GM13976 (cell line): ENCODE data around the gene CD34.

Experiments
- DNase-seq: peaks from one replicate; pipeline ENCODE4 v3.0.0; 2012; ENCODE audit warnings: low spot score
- CTCF ChIP-seq: IDR thresholded peaks from 2 replicates; pipeline ENCODE4 v1.5.1; 2012; ENCODE audit warnings: borderline replicate concordance, mild to moderate bottlenecking; ENCODE audit not compliant: insufficient read depth; ENCODE audit errors: extremely low read depth, missing control alignments, control extremely low read depth
- in situ Hi-C: fragments of 300-500 bp; cut with MboI; formaldehyde crosslinking; loops from one replicate; pipeline ENCODE4 v1.12.0; 2022; ENCODE audit warnings: low sequenced_read_pairs, mixed read lengths, inconsistent platforms; ENCODE audit not compliant: unreplicated experiment

Gene CD34

GRCh38 chr1:207872621-207873020, 38.3 kb downstream of the CD34 start:
- TF ChIP-seq CTCF, result no peak
- DNase-seq, result no peak
- in situ Hi-C loops, result no loop called here

- DNase-seq, result no peak
- TF ChIP-seq CTCF, result no peak
- in situ Hi-C loops, result no loop called here
Measured at GRCh38 chr1:207871117-207871649, 39.7 kb downstream of the CD34 start.

- DNase-seq, result no peak
- in situ Hi-C loops, result no loop called here
- no peak for TF ChIP-seq CTCF
Measured at GRCh38 chr1:207870306-207871031, 40.5 kb downstream of the CD34 start.

DNA sequence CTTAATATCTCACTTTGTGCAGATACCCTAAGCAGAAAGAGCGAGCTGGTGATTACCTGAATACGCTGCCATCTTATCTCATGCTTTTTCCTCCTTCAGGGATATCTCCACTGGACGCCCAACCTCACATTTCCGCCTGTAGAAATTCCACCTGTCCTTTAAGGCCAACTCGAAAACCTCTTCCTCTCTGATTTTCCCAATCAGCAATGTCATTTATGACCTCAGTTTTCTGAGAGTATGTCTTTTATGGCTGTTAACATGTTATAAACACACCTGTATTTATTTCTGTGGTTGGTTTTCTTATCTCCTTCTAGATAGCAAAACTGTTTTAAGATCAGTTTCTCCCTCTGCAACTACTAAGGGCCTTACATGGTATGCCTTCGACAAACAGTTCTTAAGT, 41.1 kb downstream of the CD34 start:
- in situ Hi-C loops, result loop anchor here (5.0 kb wide), 1 partner anchor 38 kb away; no protein-coding TSS in a partner anchor
- no peak for DNase-seq
- TF ChIP-seq CTCF, result no peak

DNA sequence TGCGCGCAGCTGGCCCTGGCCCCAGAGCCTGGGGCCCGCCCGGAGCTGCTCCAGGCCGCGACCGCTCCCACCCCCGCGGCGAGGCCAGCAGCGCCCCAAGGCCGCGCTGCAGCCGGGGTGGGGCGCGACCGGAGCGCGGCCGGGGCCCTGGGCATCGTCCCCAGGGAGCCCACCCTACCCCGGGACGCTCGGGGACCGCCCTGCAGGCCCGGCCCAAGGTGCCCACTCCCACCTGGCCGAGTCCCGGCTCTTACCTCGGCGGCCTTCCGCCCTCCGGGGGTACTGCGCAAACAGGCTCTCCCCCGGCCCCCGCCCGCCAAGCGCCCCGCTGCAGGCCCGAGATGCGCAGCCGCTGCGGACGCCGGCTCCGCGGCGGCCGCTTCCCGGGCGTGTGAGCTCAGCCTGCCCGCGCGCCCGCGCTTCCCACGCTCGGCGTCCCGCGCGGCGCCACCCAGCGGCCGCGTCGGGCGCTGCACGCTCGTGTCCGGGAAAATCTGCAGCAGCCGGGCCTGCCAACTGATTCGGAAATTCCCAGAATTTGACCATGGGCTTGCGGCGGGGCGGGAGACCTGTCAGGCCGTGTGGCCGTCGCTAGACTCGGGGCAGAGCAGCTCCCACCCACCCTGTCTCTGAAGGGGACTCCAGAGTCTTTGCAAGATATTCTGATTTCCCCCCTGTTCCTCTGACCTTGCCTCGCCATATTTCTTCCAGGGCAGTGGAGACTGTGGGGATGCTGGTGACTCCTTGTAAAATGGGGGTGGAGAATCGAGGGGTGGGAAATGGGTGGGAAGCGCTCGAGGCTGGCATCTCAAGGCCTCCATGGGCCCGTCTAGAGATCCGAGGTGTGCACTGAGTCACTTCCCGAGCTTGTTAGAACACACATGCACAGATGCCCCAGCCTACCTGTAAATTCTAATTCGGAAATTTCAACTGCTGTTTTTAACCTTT, 41.9 kb downstream of the CD34 start:
- TF ChIP-seq CTCF, result peak; percentile 99
- DNase-seq, result peak; percentile 89
- in situ Hi-C loops, result loop anchor here (5.0 kb wide), 1 partner anchor 37 kb away; no protein-coding TSS in a partner anchor

DNA sequence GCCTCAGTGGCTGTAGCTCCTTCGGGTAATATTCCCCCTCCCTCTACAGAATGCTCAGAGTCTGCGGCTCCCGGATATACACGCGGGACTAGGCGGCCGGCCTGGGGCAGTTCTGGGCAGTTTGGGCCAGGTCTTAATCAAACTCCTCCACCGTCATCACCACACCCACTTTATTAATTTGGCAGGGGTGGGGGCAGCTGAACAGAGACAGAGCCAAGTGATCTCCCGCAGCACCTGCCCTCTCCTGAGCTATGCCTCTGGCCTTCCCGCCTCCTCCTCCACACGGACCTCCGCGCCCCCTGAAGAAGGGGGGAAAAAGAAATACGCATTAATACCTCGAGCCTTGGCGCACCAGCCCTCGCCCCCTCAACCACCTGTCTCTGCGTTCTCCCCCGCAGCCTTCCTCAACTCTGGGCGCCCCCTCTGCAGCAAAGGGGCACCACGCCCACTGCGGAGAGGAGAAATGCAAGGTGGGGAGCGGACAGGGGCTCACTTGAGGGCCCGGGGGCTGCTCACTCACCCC, 42.6 kb downstream of the CD34 start:
- peak; percentile 55 for DNase-seq
- in situ Hi-C loops, result loop anchor here (5.0 kb wide), 1 partner anchor 36 kb away; no protein-coding TSS in a partner anchor
- no peak for TF ChIP-seq CTCF
